Naive thymus-derived CD8-positive, alpha-beta T cell (primary cell): ENCODE measurements around the gene ACACB. TPM values are rescaled to one million over a fixed set of nuclear protein-coding genes. Genes with fewer than 3 reads are reported as not detected.
"Not testable (repeated sequence)": the region's sequence is repeated elsewhere in the genome, so short reads cannot be mapped to it uniquely, and the experiment has no call there.

ENCODE experiments used
- ATAC-seq, 2 donors: fragments of 150-1000 bp; cut with Tn5 transposase in 1 of 2; sonication (Bioruptor Pico), chemical (Tn5 transposase) in 1 of 2; 1 replicate in 1 of 2; 2 replicates in 1 of 2; pipeline ENCODE4 v1.10.0; 2021; ENCODE audit warnings: mild to moderate bottlenecking in 2 of 2, moderate library complexity in 2 of 2
- POLR2A ChIA-PET: fragments of 350-600 bp; sonication (Branson Sonifier 250); formaldehyde crosslinking; loops from one replicate; lab custom pipeline; 2021; ENCODE audit warnings: antibody characterized with exemption; lab: Charles Lee
- DNase-seq, 10 donors: peaks; one replicate each; pipeline versions ENCODE4 v3.0.0 to v3.0.0-alpha.2; 2020 to 2022
- H3K27ac Mint-ChIP-seq, 10 donors: one replicate each; pipeline ENCODE4 v1.8.0; 2020 to 2022; ENCODE audit warnings: mild to moderate bottlenecking in 10 of 10, mixed read lengths in 10 of 10, moderate library complexity in 4 of 10, inconsistent platforms in 1 of 10
- H3K27me3 Mint-ChIP-seq, 5 donors: one replicate each; pipeline ENCODE4 v1.8.0; 2021 to 2022; ENCODE audit warnings: mixed read lengths in 5 of 5
- H3K36me3 Mint-ChIP-seq, 3 donors: one replicate each; pipeline ENCODE4 v1.8.0; 2020 to 2022; ENCODE audit warnings: mixed read lengths in 3 of 3, mild to moderate bottlenecking in 2 of 3, inconsistent platforms in 1 of 3
- H3K4me1 Mint-ChIP-seq, 4 donors: one replicate each; pipeline ENCODE4 v1.8.0; 2021 to 2022; ENCODE audit warnings: mixed read lengths in 4 of 4
- H3K4me3 Mint-ChIP-seq, 10 donors: one replicate each; pipeline ENCODE4 v1.8.0; 2020 to 2022; ENCODE audit warnings: mild to moderate bottlenecking in 10 of 10, mixed read lengths in 10 of 10, moderate library complexity in 6 of 10, inconsistent platforms in 1 of 10
- H3K9me3 Mint-ChIP-seq, 9 donors: one replicate each; pipeline ENCODE4 v1.8.0; 2020 to 2022; ENCODE audit warnings: mixed read lengths in 9 of 9, mild to moderate bottlenecking in 3 of 9, inconsistent platforms in 1 of 9, moderate library complexity in 1 of 9
- polyA plus RNA-seq, 3 donors: library from polyadenylated mRNA; unstranded; fragments of 300-500 nt; fragmentation: Illumina TruSeq; gene quantifications; one replicate each; pipeline ENCODE4 v1.2.3, GENCODE V29; 2021
- total RNA-seq, 8 experiments: library from RNA in 2 of 8; stranded (reverse) in 2 of 8; gene quantifications; one replicate each; pipeline ENCODE4 v1.2.3 and lab custom pipeline; 2021 to 2026

ACACB gene
- total and polyA plus RNA-seq, 5 experiments from 2014 or later = 1.1 to 43.3 (median 3.9) TPM

DNA sequence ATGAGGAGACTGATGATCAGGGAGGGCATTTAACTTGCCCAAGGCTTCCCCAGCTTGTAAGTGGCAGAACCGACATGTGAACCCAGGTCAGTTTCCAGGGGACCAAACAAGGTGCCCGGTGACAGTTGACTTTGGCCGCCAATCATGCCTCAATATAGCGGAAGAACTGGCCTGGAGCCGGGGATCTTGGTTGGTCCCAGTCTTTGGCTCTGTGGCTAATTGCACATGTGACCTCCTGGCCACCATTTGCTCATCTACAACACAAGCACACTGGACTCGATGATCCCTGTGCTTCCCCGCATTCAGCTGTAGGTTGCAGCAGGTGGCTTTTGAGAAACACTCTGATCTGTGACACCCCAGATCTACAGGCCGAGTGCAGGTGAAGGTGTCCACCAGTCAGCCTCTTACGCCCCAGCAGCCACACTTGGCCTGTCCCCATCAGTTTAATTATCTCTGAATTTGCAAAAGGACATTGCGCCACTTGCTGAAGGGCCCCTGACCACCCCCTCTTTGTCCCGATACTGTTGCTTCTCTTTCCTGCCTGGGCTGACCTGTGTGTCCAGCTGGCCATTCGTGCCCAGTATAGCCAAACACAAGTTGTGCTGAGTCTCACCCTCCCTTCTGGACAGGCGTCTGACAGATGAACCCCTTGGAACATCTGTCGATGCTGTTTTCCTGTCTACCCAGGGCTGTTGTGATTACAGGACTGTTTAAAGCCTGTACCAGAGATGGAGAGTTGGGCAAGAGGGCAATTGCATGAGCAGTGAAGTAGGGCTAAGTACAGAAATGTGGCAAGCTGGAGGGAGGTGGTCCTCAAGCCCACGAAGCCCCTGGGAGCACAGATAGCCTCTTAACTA, 14.1 kb downstream of the ACACB start:
- no peak overlapping the region for H3K4me3 Mint-ChIP-seq
- ATAC-seq = no peak
- H3K27me3 Mint-ChIP-seq = peaks cover 0 to 2% (median 0%) of the 10 kb centered on the region in 5 donors
- POLR2A ChIA-PET = no interaction called here
- H3K4me1 Mint-ChIP-seq = peaks cover 0 to 2% (median 0%) of the 10 kb centered on the region in 4 donors
- peak overlapping the region in 2 of 10 donors; percentile 37 to 51 for H3K27ac Mint-ChIP-seq
- DNase-seq = no peak
- H3K9me3 Mint-ChIP-seq = peaks cover 0 to 1% (median 0%) of the 10 kb centered on the region in 9 donors
- peaks cover 0 to 2% (median 0%) of the 10 kb centered on the region in 3 donors for H3K36me3 Mint-ChIP-seq

DNA sequence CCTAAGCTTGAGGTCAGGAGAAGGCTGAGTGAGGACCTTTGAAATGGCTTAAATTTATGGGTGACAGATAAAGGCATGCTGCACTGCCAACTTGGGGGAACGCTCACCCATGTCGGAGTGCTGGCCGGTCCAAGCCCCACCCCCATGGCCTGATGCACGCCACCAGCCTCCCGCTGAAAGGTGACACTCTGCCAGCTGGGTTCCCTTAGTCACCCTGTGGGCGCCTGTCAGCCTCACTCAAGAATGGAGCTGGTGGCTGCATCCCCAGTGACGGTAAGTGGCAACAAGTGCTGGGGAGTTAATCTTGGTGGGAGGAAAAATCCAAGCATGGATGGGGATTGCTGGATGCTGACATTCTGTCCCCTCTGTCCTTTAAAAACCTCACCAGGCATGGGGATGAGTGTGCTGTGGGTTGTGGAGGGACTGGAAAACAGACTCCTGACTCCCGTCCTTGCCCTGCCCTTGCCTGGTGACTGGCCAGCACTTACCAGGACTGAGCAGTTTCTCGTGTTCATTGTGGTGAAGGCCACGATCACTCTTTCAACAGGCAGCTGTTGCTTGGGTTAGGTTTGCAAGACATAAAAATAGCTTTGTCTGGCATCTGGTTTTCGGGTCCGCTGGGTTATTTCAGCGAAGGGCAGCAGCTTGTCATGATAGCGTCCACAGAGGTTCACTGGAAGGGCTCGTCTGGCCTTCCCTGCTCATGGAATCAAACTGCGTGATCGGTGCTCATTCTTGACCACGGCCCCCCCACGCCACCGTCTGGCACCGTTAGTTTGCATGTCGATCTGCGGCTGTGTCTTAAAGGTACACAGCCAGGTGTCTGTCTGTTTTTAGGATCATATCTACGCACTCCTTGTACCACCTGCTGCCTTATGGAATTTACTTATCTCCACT, 15.0 kb downstream of the ACACB start:
- ATAC-seq (no peak), DNase-seq (no peak)
- Mint-ChIP-seq H3K4me1 (peaks cover 0 to 2% (median 0%) of the 10 kb centered on the region in 4 donors), H3K9me3 (peaks cover 0 to 5% (median 0%) of the 10 kb centered on the region in 9 donors), H3K27me3 (peaks cover 0 to 2% (median 0%) of the 10 kb centered on the region in 5 donors), H3K4me3 (no peak overlapping the region), H3K36me3 (peaks cover 0 to 6% (median 0%) of the 10 kb centered on the region in 3 donors), H3K27ac (no peak overlapping the region)
- POLR2A ChIA-PET = no interaction called here

DNA sequence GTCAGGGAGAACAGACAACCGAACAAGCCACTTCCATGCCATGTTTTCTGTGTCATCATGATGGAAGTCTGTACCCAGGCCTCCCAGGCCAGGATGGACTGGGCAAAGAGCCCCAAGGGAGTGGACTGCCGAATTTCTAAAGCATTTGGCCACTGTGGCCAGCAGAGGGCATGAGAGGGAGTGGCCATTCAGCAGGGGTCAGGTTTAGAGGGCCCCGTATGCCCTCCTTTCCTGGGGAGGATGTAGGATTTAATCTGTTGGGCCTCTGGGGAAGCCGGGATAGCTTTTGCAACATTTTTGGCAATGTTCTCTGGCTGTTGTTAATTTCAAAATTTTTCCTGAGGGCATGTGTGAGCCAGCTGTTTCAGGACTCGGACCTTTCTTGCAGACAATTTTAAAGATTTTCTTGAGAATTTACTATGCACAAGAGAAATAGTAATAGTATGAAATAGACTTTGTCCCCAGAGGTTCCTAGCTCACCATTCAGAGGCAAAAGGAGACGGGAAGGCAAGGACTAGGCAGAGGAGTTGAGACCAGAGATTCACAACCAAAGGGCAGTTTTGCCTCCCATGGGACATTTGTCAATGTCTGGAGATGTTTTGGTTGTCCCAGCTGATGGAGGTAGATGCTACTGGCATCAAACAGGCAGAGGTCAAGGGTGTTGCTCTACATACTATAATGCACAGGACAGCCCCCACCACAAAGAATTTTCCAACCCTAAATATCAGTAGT, 18.0 kb downstream of the ACACB start:
- Mint-ChIP-seq H3K4me3 (no peak overlapping the region), H3K27ac (no peak overlapping the region), H3K4me1 (peaks cover 0 to 2% (median 0%) of the 10 kb centered on the region in 4 donors), H3K27me3 (peaks cover 0 to 2% (median 0%) of the 10 kb centered on the region in 5 donors), H3K36me3 (peaks cover 0 to 8% (median 3%) of the 10 kb centered on the region in 3 donors), H3K9me3 (peaks cover 0 to 11% (median 3%) of the 10 kb centered on the region in 9 donors)
- POLR2A ChIA-PET = interaction anchor here (0.7 kb wide), 1 partner anchor 17 kb away, joined by 3 read pairs; no protein-coding TSS in a partner anchor
- no peak for ATAC-seq
- no peak for DNase-seq

- Mint-ChIP-seq H3K4me1 (peaks cover 0 to 2% (median 0%) of the 10 kb centered on the region in 4 donors), H3K27me3 (no peaks in the 10 kb centered on the region), H3K4me3 (no peak overlapping the region), H3K9me3 (peaks cover 0 to 11% (median 3%) of the 10 kb centered on the region in 9 donors), H3K27ac (no peak overlapping the region), H3K36me3 (peaks cover 0 to 15% (median 12%) of the 10 kb centered on the region in 3 donors)
- ATAC-seq = no peak
- DNase-seq = no peak
- POLR2A ChIA-PET = interaction anchor here (1.0 kb wide), 1 partner anchor 11 kb away, joined by 4 read pairs; no protein-coding TSS in a partner anchor
Observed at GRCh38 chr12:109137055-109137454, 20.7 kb downstream of the ACACB start.

DNA sequence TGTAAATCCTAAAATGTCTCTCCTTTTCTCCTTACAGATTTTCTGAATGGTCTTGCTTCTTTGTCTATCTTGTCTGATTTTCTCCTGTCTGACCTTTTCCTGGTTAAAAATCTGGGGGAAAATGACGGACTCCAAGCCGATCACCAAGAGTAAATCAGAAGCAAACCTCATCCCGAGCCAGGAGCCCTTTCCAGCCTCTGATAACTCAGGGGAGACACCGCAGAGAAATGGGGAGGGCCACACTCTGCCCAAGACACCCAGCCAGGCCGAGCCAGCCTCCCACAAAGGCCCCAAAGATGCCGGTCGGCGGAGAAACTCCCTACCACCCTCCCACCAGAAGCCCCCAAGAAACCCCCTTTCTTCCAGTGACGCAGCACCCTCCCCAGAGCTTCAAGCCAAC, 23.0 kb downstream of the ACACB start:
- POLR2A ChIA-PET = no interaction called here
- H3K9me3 Mint-ChIP-seq = peaks cover 0 to 11% (median 3%) of the 10 kb centered on the region in 9 donors
- peaks cover 0 to 18% (median 12%) of the 10 kb centered on the region in 3 donors for H3K36me3 Mint-ChIP-seq
- ATAC-seq (no peak), DNase-seq (no peak)
- H3K27ac Mint-ChIP-seq = no peak overlapping the region
- peaks cover 0 to 6% (median 1%) of the 10 kb centered on the region in 4 donors for H3K4me1 Mint-ChIP-seq
- H3K27me3 Mint-ChIP-seq = no peaks in the 10 kb centered on the region
- no peak overlapping the region for H3K4me3 Mint-ChIP-seq

DNA sequence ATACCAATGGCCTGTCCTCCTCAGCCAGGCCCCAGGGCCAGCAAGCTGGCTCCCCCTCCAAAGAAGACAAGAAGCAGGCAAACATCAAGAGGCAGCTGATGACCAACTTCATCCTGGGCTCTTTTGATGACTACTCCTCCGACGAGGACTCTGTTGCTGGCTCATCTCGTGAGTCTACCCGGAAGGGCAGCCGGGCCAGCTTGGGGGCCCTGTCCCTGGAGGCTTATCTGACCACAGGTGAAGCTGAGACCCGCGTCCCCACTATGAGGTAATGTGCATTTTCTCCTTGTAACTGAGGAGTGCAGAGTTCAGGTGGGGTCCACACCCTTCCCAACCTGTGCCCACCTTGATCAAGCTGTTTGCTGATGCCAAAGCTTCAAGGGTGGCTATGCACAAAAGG, 23.4 kb downstream of the ACACB start:
- ATAC-seq = no peak
- Mint-ChIP-seq H3K4me3 (no peak overlapping the region), H3K4me1 (peaks cover 0 to 6% (median 1%) of the 10 kb centered on the region in 4 donors), H3K9me3 (peaks cover 0 to 11% (median 3%) of the 10 kb centered on the region in 9 donors), H3K36me3 (peaks cover 0 to 18% (median 12%) of the 10 kb centered on the region in 3 donors), H3K27me3 (no peaks in the 10 kb centered on the region), H3K27ac (no peak overlapping the region)
- no peak for DNase-seq
- POLR2A ChIA-PET = no interaction called here

- Mint-ChIP-seq H3K27me3 (no peaks in the 10 kb centered on the region), H3K9me3 (peaks cover 0 to 11% (median 2%) of the 10 kb centered on the region in 9 donors), H3K36me3 (peaks cover 0 to 18% (median 10%) of the 10 kb centered on the region in 3 donors), H3K4me3 (no peak overlapping the region), H3K4me1 (peaks cover 0 to 6% (median 0%) of the 10 kb centered on the region in 4 donors), H3K27ac (no peak overlapping the region)
- no peak for DNase-seq
- POLR2A ChIA-PET = no interaction called here
- no peak for ATAC-seq
Observed at GRCh38 chr12:109140560-109140959, 24.2 kb downstream of the ACACB start.

GRCh38 chr12:109144224-109144623, 27.8 kb downstream of the ACACB start:
- POLR2A ChIA-PET = no interaction called here
- H3K27me3 Mint-ChIP-seq = no peaks in the 10 kb centered on the region
- peaks cover 0 to 16% (median 5%) of the 10 kb centered on the region in 3 donors for H3K36me3 Mint-ChIP-seq
- DNase-seq (no peak), ATAC-seq (no peak)
- no peak overlapping the region for H3K4me3 Mint-ChIP-seq
- H3K4me1 Mint-ChIP-seq = peaks cover 0 to 6% (median under 1%) of the 10 kb centered on the region in 4 donors
- no peaks in the 10 kb centered on the region for H3K9me3 Mint-ChIP-seq
- H3K27ac Mint-ChIP-seq = no peak overlapping the region

DNA sequence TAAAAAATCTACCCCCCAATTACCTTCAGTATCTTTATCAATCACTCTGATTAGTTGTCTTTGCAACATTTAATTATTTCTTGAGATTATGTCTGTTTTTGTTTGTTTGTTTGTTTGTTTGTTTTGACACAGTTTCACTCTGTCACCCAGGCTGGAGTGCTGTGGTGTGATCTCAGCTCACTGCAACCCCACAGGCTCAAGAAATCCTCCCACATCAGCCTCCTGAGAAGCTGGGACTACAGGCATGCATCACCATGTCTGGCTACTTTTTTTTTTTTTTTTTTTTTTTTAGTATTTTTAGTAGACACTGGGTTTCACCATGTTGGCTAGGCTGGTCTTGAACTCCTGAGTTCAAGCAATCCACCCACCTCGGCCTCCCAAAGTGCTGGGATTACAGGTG, 30.7 kb downstream of the ACACB start:
- DNase-seq, H3K4me1 Mint-ChIP-seq, H3K27me3 Mint-ChIP-seq, H3K4me3 Mint-ChIP-seq, H3K9me3 Mint-ChIP-seq, ATAC-seq, H3K36me3 Mint-ChIP-seq, H3K27ac Mint-ChIP-seq, POLR2A ChIA-PET: not testable (repeated sequence)

GRCh38 chr12:109147954-109148353, 31.6 kb downstream of the ACACB start:
- peaks cover 0 to 3% (median 0%) of the 10 kb centered on the region in 3 donors for H3K36me3 Mint-ChIP-seq
- H3K4me1 Mint-ChIP-seq = peaks cover 0 to 2% (median 2%) of the 10 kb centered on the region in 4 donors
- DNase-seq (no peak), ATAC-seq (no peak)
- POLR2A ChIA-PET = interaction anchor here (0.7 kb wide), 1 partner anchor 10 kb away, joined by 4 read pairs; no protein-coding TSS in a partner anchor
- H3K27me3 Mint-ChIP-seq = peaks cover 0 to 7% (median 0%) of the 10 kb centered on the region in 5 donors
- H3K4me3 Mint-ChIP-seq = no peak overlapping the region
- H3K9me3 Mint-ChIP-seq = no peaks in the 10 kb centered on the region
- H3K27ac Mint-ChIP-seq = no peak overlapping the region

GRCh38 chr12:109150124-109150640, 33.8 kb downstream of the ACACB start:
- no peak overlapping the region for H3K4me3 Mint-ChIP-seq
- peaks cover 5 to 14% (median 11%) of the 10 kb centered on the region in 4 donors for H3K4me1 Mint-ChIP-seq
- DNase-seq = no peak
- POLR2A ChIA-PET = no interaction called here
- peaks cover 0 to 3% (median 0%) of the 10 kb centered on the region in 3 donors for H3K36me3 Mint-ChIP-seq
- peak overlapping the region in 1 of 10 donors; percentile 11 for H3K27ac Mint-ChIP-seq
- no peak for ATAC-seq
- no peaks in the 10 kb centered on the region for H3K9me3 Mint-ChIP-seq
- peaks cover 0 to 7% (median 0%) of the 10 kb centered on the region in 5 donors for H3K27me3 Mint-ChIP-seq
